SHP77 (cell line): ENCODE results near the gene AAK1.
A peak's percentile ranks its signal among the peaks of the same experiment; 100 is the strongest.
"Not testable (repeated sequence)": the region's sequence is repeated elsewhere in the genome, so short reads cannot be mapped to it uniquely, and the experiment has no call there.

Source experiments
- DNase-seq, 2 experiments: peaks; one replicate each; lab custom pipeline; 2025; lab: John Stamatoyannopoulos, UW

AAK1 gene

GRCh38 chr2:69450735-69451416 is 192.7 kb downstream of the AAK1 start:
- no peak for DNase-seq

GRCh38 chr2:69449906-69450305 is 193.6 kb downstream of the AAK1 start:
- no peak for DNase-seq

GRCh38 chr2:69443673-69444072 is 199.9 kb downstream of the AAK1 start:
- not testable (repeated sequence) for DNase-seq

- DNase-seq, result not testable (repeated sequence)
These were observed 204.0 kb downstream of the AAK1 start for GRCh38 chr2:69439499-69439898.

GRCh38 chr2:69438580-69438979 is 205.0 kb downstream of the AAK1 start:
- no peak for DNase-seq

- DNase-seq, result peak; percentile 40 to 49
These were observed 205.8 kb downstream of the AAK1 start for GRCh38 chr2:69437751-69438154.

- peak; percentile 91 to 94 for DNase-seq
These were observed 206.4 kb downstream of the AAK1 start, which contains the start of gene NFU1 for GRCh38 chr2:69436938-69437750. Gene NFU1, minus strand, starts transcription at chr2:69437435. Its CDS starts 13 bp downstream, at chr2:69437422.

GRCh38 chr2:69436596-69436937 is 207.0 kb downstream of the AAK1 start:
- DNase-seq, result no peak

GRCh38 chr2:69434753-69435152 is 208.8 kb downstream of the AAK1 start:
- no peak for DNase-seq

- no peak for DNase-seq
These were observed 213.9 kb downstream of the AAK1 start for GRCh38 chr2:69429491-69430183.

GRCh38 chr2:69428981-69429380 is 214.6 kb downstream of the AAK1 start:
- no peak for DNase-seq

- DNase-seq, result no peak
These were observed 219.1 kb downstream of the AAK1 start for GRCh38 chr2:69424419-69424818.

GRCh38 chr2:69422198-69422597 is 221.3 kb downstream of the AAK1 start:
- DNase-seq, result no peak

- not testable (repeated sequence) for DNase-seq
These were observed 224.4 kb downstream of the AAK1 start for GRCh38 chr2:69419111-69419510.

GRCh38 chr2:69416147-69416546 is 227.4 kb downstream of the AAK1 start:
- no peak for DNase-seq
